Panc1 (cell line): Measurements from ENCODE around the gene HS3ST6.

ENCODE experiments used
- CTCF ChIP-seq: fragments of 450-650 bp; IDR thresholded peaks from 2 replicates; pipeline ENCODE4 v1.5.1; 2017; ENCODE audit warnings: mild to moderate bottlenecking
- POLR2AphosphoS5 ChIP-seq: IDR thresholded peaks from 2 replicates; pipeline ENCODE4 v1.6.1; 2012; ENCODE audit warnings: mild to moderate bottlenecking, low read depth, low read length, moderate library complexity

GRCh38 chr16:1930338-1930720 lies 12.1 kb upstream of the HS3ST6 start:
- TF ChIP-seq CTCF (no peak), POLR2AphosphoS5 (no peak)
